LNCAP (cell line): ENCODE results near the gene PSKH1.

Experiments used
- CTCF ChIP-seq: fragments of 450-650 bp; IDR thresholded peaks from 2 replicates; pipeline ENCODE4 v1.5.1; 2017; ENCODE audit warnings: mild to moderate bottlenecking

The PSKH1 gene

GRCh38 chr16:67878846-67879245 lies 14.2 kb upstream of the PSKH1 start:
- no peak for TF ChIP-seq CTCF

- TF ChIP-seq CTCF: no peak
Measured at GRCh38 chr16:67879462-67879861, 13.6 kb upstream of the PSKH1 start.

- TF ChIP-seq CTCF: no peak
Measured at GRCh38 chr16:67879936-67880335, 13.1 kb upstream of the PSKH1 start.

GRCh38 chr16:67880584-67880983 lies 12.5 kb upstream of the PSKH1 start:
- no peak for TF ChIP-seq CTCF

GRCh38 chr16:67881621-67882161 lies 11.4 kb upstream of the PSKH1 start:
- TF ChIP-seq CTCF: no peak

- TF ChIP-seq CTCF: no peak
Measured at GRCh38 chr16:67882374-67883145, 10.5 kb upstream of the PSKH1 start.

- TF ChIP-seq CTCF: no peak
Measured at GRCh38 chr16:67883146-67883871, 9.7 kb upstream of the PSKH1 start.
